HepG2 (cell line): ENCODE results near the gene OR1M1. TPM values are rescaled to one million over a fixed set of nuclear protein-coding genes. Genes with fewer than 3 reads are reported as not detected.

Experiments
- JUN ChIP-seq: sonication (generic); formaldehyde crosslinking; IDR thresholded peaks from 2 replicates; pipeline ENCODE4 v1.4.0; 2020; ENCODE audit warnings: mild to moderate bottlenecking, missing genetic modification reagents
- KDM4B ChIP-seq: sonication (generic); formaldehyde crosslinking; IDR thresholded peaks from 2 replicates; pipeline ENCODE4 v1.4.0; 2020; ENCODE audit warnings: missing genetic modification reagents
- NFE2 ChIP-seq: sonication (generic); formaldehyde crosslinking; IDR thresholded peaks from 2 replicates; pipeline ENCODE4 v1.4.0; 2020; ENCODE audit warnings: missing genetic modification reagents
- PAWR ChIP-seq: sonication (generic); formaldehyde crosslinking; IDR thresholded peaks from 2 replicates; pipeline ENCODE4 v1.4.0; 2020; ENCODE audit warnings: missing genetic modification reagents, mild to moderate bottlenecking, borderline replicate concordance
- PRMT3 ChIP-seq: sonication (generic); formaldehyde crosslinking; IDR thresholded peaks from 2 replicates; pipeline ENCODE4 v1.8.1; 2022; ENCODE audit warnings: low read depth, mild to moderate bottlenecking, moderate library complexity, missing genetic modification reagents, borderline replicate concordance
- SMAD3 ChIP-seq: sonication (generic); formaldehyde crosslinking; IDR thresholded peaks from 2 replicates; pipeline ENCODE4 v1.4.0; 2020; ENCODE audit warnings: missing genetic modification reagents
- SSRP1 ChIP-seq: IDR thresholded peaks from 2 replicates; pipeline ENCODE4 v1.6.1; 2016; ENCODE audit warnings: control low read depth
- XRCC5 ChIP-seq: fragments of 200-400 bp; formaldehyde crosslinking; optimal IDR thresholded peaks from 2 replicates; pipeline ENCODE3; 2017; ENCODE audit warnings: mild to moderate bottlenecking, low read length
- ZFP90 ChIP-seq: sonication (generic); formaldehyde crosslinking; IDR thresholded peaks from 2 replicates; pipeline ENCODE4 v1.8.0; 2022; ENCODE audit warnings: missing genetic modification reagents, mild to moderate bottlenecking, inconsistent platforms, borderline replicate concordance
- ZNF224 ChIP-seq: sonication (generic); formaldehyde crosslinking; IDR thresholded peaks from 2 replicates; pipeline ENCODE4 v1.5.0; 2020; ENCODE audit warnings: mild to moderate bottlenecking, missing genetic modification reagents
- ZNF430 ChIP-seq: sonication (generic); formaldehyde crosslinking; IDR thresholded peaks from 2 replicates; pipeline ENCODE4 v1.9.0; 2021; ENCODE audit warnings: mild to moderate bottlenecking, missing genetic modification reagents
- ZNF724P ChIP-seq: sonication (generic); formaldehyde crosslinking; IDR thresholded peaks from 2 replicates; pipeline ENCODE4 v1.8.0; 2022; ENCODE audit warnings: missing genetic modification reagents, borderline replicate concordance
- polyA plus RNA-seq, 8 experiments: library from polyadenylated mRNA; depleted of rRNA in 3 of 8; stranded (reverse) in 7 of 8; unstranded in 1 of 8; fragments of >200 nt; fragmentation: Illumina TruSeq in 4 of 8; extraction: Trizol in 4 of 8; gene quantifications; 2 replicates each; pipeline versions ENCODE4 v1.2.1 to v1.2.3, GENCODE V29; 2011 to 2016; ENCODE audit warnings: low read depth in 4 of 8, missing spikeins in 1 of 8, mixed read lengths in 1 of 8; ENCODE audit not compliant: insufficient read depth in 1 of 8
- total RNA-seq, 5 experiments: library from RNA; depleted of rRNA; stranded (reverse); fragments of >200 nt; fragmentation: Illumina TruSeq; extraction: Trizol; gene quantifications; 2 replicates each; pipeline ENCODE4 v1.2.3, GENCODE V29; 2016; ENCODE audit warnings: low read depth in 1 of 5
- TF ChIP-seq, protein P1 (sequence below): sonication (generic); formaldehyde crosslinking; IDR thresholded peaks from 2 replicates; pipeline ENCODE4 v1.8.0; 2022; ENCODE audit warnings: missing genetic modification reagents, low read depth, mild to moderate bottlenecking, borderline replicate concordance
- TF ChIP-seq, protein P2 (sequence below): sonication (generic); formaldehyde crosslinking; conservative IDR thresholded peaks from 2 replicates; pipeline ENCODE4 v1.8.0; 2022; ENCODE audit warnings: missing genetic modification reagents
- TF ChIP-seq, protein P3 (sequence below): sonication (generic); formaldehyde crosslinking; IDR thresholded peaks from 2 replicates; pipeline ENCODE4 v1.8.0; 2022; ENCODE audit warnings: low read depth, missing genetic modification reagents
- TF ChIP-seq, protein P4 (sequence below): sonication (generic); formaldehyde crosslinking; IDR thresholded peaks from 2 replicates; pipeline ENCODE4 v1.5.0; 2020; ENCODE audit warnings: missing genetic modification reagents
- TF ChIP-seq, protein P5 (sequence below): sonication (generic); formaldehyde crosslinking; IDR thresholded peaks from 2 replicates; pipeline ENCODE4 v1.9.0; 2022; ENCODE audit warnings: low read depth, missing genetic modification reagents
- TF ChIP-seq, protein P6 (sequence below): sonication (generic); formaldehyde crosslinking; IDR thresholded peaks from 2 replicates; pipeline ENCODE4 v1.5.0; 2020; ENCODE audit warnings: mild to moderate bottlenecking, missing genetic modification reagents, borderline replicate concordance
- TF ChIP-seq, protein P7 (sequence below): IDR thresholded peaks from 2 replicates; pipeline ENCODE4 v1.6.1; 2016; ENCODE audit warnings: control low read depth

OR1M1 gene
- total and polyA plus RNA-seq, 2 of the 13 experiments (the other 11 are each of a cell fraction or from before 2014, with no cell fraction given) = not detected

DNA sequence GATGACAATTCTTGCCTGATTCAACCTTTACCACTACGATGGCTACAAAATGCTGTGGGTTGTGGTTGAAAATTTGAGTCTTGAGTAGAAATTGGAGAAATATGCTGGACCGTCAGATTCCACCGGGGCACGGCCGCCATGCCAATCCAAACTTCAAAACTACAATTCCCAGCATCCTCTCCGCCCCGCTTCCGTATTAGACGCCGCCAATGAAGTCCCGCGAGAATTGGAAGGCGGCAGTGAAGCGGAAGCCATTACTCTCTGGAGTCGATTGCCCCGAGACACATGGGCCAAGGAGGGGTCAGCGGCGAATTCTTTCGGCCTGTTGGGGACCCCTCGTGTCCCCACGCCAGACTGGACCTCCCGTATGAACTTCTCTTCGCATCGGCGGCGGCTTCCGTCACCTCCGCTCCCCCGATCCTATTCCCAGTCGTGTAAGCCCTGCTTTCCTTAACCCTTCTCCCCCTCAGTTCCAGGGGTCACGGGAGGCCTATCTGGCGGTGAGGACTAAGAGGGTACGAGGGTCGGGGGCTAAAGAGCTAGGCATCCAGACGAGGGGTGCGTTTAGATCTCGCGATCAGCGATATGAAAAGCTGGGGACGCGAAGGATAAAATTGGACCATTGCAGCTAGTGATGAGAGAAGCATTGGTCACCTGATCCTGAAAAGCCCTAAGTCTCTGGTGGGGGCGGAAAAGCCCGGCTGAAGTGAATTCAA lies 53.5 kb downstream of the OR1M1 start, which contains the start of gene ZNF317 (continued):
- TF ChIP-seq ZNF430 (CRISPR knock-in tag) (peak; percentile 66; the same call in 1 of the 2 replicates), ZFP90 (CRISPR knock-in tag) (peak; percentile 78; the same call in 1 of the 2 replicates), XRCC5 (peak; percentile 47), NFE2 (CRISPR knock-in tag) (no peak), SMAD3 (no peak), ZNF224 (CRISPR knock-in tag) (no peak), PAWR (CRISPR knock-in tag) (no peak), SSRP1 (CRISPR knock-in tag) (0 out of 2 replicates have a peak, but pooled peaks have one; percentile 65), KDM4B (CRISPR knock-in tag) (0 out of 2 replicates have a peak, but pooled peaks have one; percentile 40), JUN (no peak), PRMT3 (no peak), ZNF724P (CRISPR knock-in tag) (no peak)
- TF ChIP-seq, protein P1, sequence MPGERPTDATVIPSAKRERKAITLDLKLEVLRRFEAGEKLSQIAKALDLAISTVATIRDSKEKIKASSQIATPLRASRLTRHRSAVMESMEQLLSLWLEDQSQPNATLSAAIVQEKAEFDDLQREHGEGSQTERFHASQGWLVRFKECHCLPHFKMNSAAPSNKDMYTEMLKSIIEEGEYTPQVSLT (CRISPR knock-in tag) = no peak
- TF ChIP-seq, protein P2, sequence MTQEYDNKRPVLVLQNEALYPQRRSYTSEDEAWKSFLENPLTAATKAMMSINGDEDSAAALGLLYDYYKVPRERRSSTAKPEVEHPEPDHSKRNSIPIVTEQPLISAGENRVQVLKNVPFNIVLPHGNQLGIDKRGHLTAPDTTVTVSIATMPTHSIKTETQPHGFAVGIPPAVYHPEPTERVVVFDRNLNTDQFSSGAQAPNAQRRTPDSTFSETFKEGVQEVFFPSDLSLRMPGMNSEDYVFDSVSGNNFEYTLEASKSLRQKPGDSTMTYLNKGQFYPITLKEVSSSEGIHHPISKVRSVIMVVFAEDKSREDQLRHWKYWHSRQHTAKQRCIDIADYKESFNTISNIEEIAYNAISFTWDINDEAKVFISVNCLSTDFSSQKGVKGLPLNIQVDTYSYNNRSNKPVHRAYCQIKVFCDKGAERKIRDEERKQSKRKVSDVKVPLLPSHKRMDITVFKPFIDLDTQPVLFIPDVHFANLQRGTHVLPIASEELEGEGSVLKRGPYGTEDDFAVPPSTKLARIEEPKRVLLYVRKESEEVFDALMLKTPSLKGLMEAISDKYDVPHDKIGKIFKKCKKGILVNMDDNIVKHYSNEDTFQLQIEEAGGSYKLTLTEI (CRISPR knock-in tag) = no peak
- TF ChIP-seq, protein P3, sequence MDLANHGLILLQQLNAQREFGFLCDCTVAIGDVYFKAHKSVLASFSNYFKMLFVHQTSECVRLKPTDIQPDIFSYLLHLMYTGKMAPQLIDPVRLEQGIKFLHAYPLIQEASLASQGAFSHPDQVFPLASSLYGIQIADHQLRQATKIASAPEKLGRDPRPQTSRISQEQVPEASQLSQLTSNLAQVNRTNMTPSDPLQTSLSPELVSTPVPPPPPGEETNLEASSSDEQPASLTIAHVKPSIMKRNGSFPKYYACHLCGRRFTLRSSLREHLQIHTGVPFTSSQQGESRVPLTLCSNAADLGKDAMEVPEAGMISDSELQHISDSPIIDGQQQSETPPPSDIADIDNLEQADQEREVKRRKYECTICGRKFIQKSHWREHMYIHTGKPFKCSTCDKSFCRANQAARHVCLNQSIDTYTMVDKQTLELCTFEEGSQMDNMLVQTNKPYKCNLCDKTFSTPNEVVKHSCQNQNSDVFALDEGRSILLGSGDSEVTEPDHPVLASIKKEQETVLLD (CRISPR knock-in tag) = no peak
- TF ChIP-seq, protein P4, sequence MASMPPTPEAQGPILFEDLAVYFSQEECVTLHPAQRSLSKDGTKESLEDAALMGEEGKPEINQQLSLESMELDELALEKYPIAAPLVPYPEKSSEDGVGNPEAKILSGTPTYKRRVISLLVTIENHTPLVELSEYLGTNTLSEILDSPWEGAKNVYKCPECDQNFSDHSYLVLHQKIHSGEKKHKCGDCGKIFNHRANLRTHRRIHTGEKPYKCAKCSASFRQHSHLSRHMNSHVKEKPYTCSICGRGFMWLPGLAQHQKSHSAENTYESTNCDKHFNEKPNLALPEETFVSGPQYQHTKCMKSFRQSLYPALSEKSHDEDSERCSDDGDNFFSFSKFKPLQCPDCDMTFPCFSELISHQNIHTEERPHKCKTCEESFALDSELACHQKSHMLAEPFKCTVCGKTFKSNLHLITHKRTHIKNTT (CRISPR knock-in tag) = no peak
- TF ChIP-seq, protein P5, sequence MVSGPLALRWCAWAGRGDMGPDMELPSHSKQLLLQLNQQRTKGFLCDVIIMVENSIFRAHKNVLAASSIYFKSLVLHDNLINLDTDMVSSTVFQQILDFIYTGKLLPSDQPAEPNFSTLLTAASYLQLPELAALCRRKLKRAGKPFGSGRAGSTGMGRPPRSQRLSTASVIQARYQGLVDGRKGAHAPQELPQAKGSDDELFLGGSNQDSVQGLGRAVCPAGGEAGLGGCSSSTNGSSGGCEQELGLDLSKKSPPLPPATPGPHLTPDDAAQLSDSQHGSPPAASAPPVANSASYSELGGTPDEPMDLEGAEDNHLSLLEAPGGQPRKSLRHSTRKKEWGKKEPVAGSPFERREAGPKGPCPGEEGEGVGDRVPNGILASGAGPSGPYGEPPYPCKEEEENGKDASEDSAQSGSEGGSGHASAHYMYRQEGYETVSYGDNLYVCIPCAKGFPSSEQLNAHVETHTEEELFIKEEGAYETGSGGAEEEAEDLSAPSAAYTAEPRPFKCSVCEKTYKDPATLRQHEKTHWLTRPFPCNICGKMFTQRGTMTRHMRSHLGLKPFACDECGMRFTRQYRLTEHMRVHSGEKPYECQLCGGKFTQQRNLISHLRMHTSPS = no peak
- TF ChIP-seq, protein P6, sequence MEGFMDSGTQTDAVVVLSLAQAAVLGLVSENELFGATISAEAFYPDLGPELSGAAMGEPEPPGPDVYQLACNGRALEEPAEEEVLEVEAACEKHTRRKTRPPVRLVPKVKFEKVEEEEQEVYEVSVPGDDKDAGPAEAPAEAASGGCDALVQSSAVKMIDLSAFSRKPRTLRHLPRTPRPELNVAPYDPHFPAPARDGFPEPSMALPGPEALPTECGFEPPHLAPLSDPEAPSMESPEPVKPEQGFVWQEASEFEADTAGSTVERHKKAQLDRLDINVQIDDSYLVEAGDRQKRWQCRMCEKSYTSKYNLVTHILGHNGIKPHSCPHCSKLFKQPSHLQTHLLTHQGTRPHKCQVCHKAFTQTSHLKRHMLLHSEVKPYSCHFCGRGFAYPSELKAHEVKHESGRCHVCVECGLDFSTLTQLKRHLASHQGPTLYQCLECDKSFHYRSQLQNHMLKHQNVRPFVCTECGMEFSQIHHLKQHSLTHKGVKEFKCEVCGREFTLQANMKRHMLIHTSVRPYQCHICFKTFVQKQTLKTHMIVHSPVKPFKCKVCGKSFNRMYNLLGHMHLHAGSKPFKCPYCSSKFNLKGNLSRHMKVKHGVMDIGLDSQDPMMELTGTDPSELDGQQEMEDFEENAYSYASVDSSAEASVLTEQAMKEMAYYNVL = peak; percentile 65; the same call in 1 of the 2 replicates
- TF ChIP-seq, protein P7, sequence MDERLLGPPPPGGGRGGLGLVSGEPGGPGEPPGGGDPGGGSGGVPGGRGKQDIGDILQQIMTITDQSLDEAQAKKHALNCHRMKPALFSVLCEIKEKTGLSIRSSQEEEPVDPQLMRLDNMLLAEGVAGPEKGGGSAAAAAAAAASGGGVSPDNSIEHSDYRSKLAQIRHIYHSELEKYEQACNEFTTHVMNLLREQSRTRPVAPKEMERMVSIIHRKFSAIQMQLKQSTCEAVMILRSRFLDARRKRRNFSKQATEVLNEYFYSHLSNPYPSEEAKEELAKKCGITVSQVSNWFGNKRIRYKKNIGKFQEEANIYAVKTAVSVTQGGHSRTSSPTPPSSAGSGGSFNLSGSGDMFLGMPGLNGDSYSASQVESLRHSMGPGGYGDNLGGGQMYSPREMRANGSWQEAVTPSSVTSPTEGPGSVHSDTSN (CRISPR knock-in tag) = no peak
